HuH-7.5 (cell line): ENCODE measurements around the gene PBOV1.

Experiments used
- DNase-seq: peaks from one replicate; pipeline ENCODE4 v3.0.0; 2011; ENCODE audit warnings: low spot score

The PBOV1 gene

DNA sequence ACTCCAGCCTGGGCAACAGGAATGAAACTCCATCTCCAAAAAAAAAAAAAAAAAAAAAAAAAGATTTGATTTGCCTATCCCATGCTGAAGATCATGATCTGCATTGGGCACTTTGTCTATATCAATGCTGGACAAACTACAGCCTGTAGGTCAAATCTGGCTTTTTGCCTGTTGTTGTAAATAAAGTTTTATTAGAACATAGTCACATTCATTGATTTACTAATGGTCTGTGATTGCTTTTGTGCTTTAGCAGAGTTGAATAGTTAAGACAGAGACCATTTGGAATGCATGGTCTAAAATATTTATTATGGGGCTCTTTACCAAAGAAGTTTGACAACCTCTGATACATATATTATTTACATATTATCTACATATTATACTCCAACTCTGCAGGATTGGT lies 14.0 kb downstream of the PBOV1 start:
- DNase-seq, result no peak

DNA sequence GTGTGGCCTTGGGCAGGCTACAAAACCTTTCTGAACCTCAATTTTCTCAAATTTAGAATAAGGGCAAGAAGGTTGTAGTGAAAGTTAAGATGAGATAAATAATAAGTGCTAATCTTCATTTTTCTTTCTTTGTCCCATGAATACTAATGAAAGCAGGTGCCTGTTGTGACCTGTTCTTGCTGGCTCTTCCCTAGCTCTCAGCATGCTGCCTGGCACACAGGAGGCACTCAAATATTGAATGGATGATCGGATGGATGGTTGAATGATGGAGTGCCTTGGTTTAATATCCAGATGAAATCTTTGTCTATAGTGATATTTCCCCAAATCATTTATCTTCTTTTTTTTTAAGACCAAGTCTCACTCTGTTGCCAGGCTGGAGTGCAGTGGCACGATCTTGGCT lies 15.0 kb downstream of the PBOV1 start:
- DNase-seq, result no peak

DNA sequence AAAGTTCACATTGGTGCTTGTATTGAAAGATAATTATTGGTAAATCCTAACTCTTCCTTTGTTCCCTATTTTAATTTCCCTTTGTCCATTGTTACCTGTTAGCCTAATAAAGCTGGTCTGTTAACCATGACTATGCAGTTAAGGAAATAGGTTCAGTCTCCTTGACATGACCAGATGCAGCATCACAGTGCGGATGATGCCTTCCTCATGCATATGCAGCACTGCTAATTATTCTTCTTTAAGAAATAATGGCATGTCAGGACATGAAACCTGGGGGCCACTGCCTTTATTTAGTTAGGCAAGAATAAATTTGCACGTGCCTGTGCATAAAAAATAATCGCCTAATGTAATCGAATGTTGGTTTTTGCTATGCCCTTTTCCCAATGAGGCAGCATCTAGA lies 16.5 kb downstream of the PBOV1 start:
- no peak for DNase-seq

DNA sequence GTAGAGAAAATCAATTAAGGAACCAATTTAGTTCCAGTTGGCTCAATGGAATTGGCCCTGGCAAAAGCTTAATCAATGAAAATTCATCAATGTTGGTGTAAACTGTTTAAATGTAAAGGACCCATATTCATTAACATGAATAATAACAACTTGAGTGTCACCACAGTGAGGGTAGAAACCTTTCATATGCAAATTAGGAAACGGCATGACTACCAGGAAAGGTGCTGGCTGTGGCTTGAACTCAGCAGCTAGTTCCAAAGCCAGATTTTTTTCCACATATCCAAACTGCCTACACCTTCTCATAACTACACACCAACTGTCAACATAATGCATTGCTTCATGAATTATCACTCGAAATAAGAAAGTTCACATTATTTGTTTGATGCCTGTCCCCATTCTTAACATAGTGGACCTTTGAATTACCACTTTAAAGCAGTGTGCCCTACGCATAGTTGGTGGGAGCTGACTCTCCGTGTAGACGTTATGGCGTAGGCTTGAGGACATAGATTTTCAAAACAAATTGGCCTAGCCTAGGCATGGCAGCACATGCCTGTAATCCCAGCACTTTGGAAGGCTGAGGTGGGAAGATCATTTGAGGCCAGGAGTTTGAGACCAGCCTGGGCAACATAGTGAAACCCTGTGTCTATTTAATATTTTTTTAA lies 19.7 kb downstream of the PBOV1 start:
- no peak for DNase-seq

DNA sequence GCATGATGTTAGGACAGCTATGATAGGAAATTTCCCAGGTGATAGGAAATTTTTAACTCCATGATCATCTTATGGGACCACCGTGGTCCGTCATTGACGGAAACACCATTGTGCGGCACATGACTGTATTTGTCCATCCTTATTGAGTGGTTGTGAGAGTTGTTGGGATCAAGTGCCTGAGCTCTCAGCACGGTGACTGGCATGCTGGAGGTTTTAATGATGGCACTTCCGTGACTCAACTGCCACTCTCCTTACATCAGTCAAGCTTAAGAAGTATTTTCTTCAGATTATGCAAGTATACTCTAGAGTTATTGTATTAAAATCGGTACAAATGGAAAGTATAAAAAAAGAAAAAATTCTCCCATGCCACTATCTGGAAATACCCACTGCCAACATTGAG lies 20.7 kb downstream of the PBOV1 start:
- DNase-seq, result no peak

DNA sequence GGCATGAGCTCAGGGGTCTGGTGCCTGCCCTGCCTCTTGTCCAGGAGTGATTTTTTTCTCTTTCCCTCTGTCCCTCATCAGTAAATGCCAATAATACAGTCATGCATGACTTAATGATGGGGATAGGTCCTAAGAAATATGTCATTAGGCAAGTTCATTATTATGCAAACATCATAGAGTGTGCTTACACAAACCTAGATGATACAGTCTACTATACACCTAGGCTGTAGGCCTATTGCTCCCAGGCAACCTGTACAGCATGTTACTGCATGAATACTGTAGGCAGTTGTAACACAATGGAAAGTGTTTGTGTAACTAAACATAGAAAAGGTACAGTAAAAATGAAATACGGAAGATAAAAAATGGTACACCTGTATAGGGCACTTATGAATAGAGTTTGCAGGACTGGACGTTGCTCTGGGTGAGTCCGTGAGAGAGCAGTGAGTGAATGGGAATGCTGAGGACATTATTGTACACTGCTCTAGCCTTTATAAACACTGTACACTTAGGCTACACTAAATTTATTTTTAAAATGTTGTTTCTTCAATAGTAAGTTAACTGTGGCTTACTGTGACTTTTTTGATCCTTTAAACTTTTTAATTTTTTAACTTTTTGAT lies 22.1 kb downstream of the PBOV1 start:
- no peak for DNase-seq

DNA sequence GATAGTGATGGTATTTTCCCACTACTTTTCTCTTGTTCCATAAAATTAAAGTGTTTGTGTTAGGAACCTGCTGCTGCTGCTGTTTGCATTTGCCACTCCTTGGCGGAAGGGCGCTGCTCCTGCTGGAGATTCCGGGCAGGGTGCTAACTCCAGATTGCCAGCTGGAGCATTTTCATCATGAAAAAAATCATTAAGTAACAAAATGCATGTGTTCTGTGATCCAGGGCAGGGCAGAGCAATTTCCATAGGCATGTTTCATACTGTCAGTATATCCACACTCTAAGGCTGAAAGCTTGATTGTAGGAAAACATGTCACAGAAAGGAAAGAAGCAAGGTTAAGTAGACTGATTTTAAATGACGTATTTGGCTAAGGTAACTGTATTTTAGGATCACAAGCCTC lies 24.0 kb downstream of the PBOV1 start:
- no peak for DNase-seq

DNA sequence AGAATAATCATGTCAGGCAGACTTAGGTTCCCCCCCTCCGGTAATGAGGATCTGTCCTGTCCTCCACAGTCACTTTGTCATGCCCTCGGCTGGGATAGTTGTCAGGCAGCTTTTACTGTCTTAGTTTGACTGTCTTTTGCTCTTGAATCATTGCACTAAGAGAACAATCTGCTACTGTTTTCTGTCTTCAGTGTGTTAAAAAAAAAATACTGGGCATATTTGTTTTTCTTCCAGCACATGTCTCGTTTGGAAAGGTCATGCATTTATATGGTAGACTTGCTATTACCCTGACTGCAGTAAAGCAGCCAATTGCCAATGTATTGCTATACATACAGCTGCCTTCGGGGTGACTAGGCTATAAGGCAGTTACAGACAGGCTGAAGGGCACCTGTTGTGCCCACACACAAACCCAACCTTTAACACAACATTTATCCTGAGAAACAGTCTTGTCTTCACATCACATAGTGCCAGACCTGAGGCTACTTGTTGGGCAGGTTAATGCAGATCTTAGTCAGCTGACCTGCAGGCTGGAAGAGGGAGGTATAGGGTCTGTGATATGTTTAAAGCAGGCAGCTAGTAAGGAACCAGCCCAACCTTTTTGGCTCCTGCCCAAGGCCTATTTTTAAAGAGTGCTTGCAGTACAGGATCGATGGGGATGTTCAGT lies 29.9 kb downstream of the PBOV1 start:
- DNase-seq, result no peak

DNA sequence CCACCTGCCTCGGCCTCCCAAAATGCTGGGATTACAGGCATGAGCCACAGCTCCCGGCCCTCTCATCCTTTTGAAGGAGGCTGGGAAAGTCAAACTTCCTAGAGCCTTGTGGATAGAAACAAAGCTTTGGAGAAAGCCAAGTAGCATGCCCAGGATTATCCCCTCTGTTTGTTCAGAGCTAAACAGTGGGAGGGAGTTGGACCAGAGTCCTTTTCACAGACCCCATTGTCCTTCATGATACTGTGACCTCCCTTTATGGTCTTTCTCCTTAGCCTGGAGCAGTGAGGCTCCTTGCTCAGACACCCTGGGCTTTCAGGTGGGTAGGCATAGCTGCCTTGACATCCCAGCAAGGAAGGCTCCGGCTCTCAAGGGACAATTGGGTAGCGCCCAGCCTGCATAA lies 31.1 kb downstream of the PBOV1 start:
- DNase-seq, result no peak

DNA sequence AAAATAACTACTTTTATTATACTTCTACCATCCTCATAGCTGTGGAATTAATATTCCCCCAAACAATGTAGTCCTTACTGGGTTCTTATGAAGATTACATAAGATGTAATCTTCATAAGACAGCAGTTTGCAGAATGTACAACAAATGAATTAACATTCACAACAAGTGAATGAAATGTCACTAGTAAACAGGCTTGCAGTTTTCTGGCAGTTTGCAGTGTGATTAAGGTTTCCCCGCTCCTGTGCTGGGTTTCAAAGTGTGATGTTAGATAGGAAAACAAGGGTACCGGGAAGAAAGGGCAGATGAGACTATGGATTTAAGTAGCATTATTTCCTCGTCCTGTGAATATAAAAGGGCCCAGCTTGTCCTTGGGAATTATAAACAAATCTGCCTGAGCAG lies 34.1 kb downstream of the PBOV1 start:
- no peak for DNase-seq

DNA sequence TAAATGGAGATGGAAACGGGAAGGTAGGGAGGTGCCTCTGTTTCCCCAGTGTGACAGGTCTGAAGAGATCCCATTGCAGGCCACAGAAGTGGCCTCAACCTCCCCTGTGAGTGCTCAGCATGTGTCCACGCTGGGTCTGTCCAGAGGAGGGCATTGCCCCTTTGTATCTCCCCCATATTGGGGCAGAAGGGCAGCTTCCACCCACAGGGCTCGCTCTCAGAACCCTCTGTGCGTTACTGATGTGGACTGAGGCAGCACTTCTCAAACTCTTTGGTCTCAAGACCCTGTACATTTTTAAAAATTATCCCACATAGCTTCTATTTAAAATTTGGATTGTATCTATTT lies 34.5 kb downstream of the PBOV1 start:
- DNase-seq, result no peak

DNA sequence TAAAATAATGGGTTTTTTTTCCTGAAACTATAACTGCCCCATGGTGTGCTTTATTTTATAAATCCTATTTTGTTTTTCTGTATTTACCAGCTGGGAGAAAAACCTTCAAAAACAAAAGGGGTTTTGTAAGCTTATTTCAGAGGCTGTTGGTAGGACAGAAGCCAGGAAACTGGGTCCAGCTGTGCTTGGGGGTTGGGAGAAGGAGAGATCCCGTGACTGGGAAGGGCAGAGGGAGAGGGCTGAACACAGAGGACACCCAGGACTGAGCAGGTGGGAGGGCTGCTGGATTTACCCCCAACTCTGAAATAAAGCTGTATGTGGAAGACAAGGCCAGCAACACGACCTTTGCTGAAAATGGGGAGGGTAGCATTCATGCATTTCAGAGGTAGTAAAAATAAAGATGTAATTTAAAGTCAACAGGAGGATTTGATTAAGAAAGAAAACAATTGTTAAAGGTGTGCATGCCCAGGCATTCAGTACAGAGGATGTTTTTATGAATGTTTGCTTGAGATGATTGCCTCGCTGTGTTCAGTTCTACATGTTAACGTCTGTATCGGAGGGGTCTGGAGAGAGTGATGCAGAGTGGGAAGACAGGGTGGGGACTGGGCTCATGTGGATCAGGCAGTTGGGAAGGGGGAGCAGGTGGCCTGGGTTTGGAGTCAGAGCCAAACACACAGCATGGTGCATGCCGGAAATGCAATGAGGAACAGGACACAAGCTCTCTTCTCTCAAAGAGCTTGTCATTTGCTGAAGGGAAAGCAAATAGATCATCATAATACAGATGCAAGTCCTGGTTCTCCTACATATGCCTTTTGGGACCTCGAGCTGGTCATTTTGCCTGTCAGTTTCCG lies 35.1 kb downstream of the PBOV1 start:
- no peak for DNase-seq

DNA sequence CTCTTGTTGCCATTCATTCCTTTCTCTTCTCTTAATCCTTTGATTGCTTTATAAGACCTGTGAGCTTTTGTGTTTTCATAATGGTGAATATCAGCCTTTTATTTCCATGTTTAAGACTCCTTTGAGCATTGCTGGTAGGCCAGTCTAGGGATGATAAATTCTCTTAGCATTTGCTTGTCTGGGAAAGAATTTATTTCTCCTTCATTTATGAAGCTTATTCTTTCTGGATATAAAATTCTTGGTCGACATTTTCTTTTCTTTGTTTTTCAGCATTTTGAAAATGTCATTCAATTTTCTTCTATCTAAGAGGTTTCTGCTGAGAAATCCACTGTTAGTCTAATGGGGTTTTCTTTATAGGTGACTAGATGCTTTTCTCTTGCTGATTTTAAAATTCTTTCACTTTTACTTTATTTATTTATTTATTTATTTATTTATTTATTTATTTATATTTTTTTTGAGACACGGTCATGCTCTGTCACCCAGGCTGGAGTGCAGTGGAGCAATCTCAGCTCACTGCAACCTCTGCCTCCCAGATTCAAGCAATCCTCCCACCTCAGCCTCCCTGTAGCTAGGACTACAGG lies 41.5 kb downstream of the PBOV1 start:
- DNase-seq, result no peak

DNA sequence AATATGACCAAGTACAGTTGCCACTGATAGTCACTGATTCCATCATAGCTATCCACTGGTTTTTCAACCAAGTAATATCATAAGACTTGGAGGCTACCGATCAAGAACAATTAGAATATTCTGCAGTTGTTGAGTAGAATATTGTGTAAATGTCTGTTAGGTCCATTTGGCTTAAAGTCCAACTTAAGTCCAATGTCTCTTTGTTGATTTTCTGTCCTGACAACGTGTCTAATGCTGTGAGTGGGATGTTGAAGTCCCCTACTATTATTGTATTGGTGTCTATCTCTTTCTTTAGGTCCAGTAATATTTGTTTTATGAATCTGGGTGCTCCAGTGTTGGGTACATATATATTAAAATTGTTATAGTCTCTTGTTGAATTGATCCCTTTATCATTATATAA lies 42.7 kb downstream of the PBOV1 start:
- no peak for DNase-seq
